Colonic mucosa (tissue), 4 donors: ENCODE results near the gene TARBP2. TPM values are rescaled to one million over a fixed set of nuclear protein-coding genes. Genes with fewer than 3 reads are reported as not detected.

Experiments used
- DNase-seq: peaks from one replicate; pipeline ENCODE4 v3.0.0-alpha.2; 2020
- H3K27ac ChIP-seq: fragments of 200-600 bp; one replicate; pipeline ENCODE4 v1.8.0; 2021
- H3K27me3 ChIP-seq: fragments of 200-600 bp; one replicate; pipeline ENCODE4 v1.8.0; 2021
- H3K36me3 ChIP-seq: fragments of 200-600 bp; one replicate; pipeline ENCODE4 v1.8.0; 2021
- H3K4me1 ChIP-seq: fragments of 200-600 bp; one replicate; pipeline ENCODE4 v1.8.0; 2021; ENCODE audit warnings: mild to moderate bottlenecking
- H3K4me3 ChIP-seq: fragments of 200-600 bp; one replicate; pipeline ENCODE4 v1.8.0; 2021
- H3K9ac ChIP-seq, 2 donors: one replicate each; pipeline ENCODE4 v1.7.0; 2013; ENCODE audit warnings: control low read depth in 2 of 2, low read depth in 2 of 2, low read length in 2 of 2
- H3K9me3 ChIP-seq: fragments of 200-600 bp; one replicate; pipeline ENCODE4 v1.8.0; 2021
- intact Hi-C: fragments of 100-400 bp; cut with DNase I; formaldehyde crosslinking; loops from one replicate; pipeline ENCODE4 v1.14.1; 2022
- total RNA-seq, 2 donors: library from RNA; stranded (reverse); fragmentation: NEBNext Ultra II Directional in 1 of 2; extraction: Animal tissue kit (Norgen Biotek cat#: 25700) in 1 of 2; gene quantifications; one replicate each; pipeline ENCODE4 v1.2.1, GENCODE V29; 2021
- TF ChIP-seq, protein P1 (sequence below): fragments of 200-600 bp; IDR thresholded peaks from one replicate; pipeline ENCODE4 v1.8.0; 2022; ENCODE audit warnings: antibody characterized with exemption, mild to moderate bottlenecking
- donor health status: healthy.
- donor health status: DM: no; HTN: no; CAD: no.
- donor health status: DM: no; HTN: no; CAD: no.

TARBP2 gene
- total RNA-seq, 2 donors from 2014 or later, result 20.7 to 36.9 TPM

DNA sequence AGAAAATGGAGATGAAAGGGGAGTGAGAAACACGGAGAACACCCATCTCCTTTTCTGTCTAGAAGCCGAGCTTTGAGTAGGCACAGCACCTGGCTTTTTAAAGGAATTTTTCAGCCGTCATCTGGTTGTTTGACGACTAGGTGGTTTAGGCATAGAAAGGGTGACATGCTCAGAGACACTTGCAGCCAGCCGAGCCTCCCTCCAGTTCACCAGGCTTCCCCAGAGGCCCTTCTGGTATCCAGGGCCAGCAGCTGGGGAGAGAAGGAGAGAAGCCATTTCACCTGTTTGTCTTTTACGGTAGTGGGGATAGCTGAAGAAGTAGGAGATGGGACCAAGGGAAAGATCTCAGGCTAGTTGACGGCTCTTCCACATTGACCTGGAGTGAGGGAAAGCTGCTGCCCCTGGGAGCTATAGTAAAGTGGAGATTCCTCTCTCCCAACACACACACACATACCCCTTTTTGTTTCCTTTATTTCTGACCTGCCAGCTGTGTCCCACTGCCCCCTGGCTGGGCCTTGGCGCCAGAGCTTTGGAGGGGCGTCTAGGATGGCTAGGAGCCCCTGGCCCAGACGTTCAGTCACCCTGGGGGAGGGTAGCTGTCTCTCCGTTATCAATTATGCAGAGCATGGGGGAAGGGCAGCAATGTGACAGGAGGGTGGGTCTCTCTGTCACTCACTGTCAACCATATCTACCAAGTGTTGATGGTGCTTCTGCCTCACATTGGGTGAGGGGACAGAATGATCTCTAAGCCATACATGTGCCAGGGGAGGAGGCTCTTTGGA is 7.3 kb upstream of the TARBP2 start:
- TF ChIP-seq, protein P1, sequence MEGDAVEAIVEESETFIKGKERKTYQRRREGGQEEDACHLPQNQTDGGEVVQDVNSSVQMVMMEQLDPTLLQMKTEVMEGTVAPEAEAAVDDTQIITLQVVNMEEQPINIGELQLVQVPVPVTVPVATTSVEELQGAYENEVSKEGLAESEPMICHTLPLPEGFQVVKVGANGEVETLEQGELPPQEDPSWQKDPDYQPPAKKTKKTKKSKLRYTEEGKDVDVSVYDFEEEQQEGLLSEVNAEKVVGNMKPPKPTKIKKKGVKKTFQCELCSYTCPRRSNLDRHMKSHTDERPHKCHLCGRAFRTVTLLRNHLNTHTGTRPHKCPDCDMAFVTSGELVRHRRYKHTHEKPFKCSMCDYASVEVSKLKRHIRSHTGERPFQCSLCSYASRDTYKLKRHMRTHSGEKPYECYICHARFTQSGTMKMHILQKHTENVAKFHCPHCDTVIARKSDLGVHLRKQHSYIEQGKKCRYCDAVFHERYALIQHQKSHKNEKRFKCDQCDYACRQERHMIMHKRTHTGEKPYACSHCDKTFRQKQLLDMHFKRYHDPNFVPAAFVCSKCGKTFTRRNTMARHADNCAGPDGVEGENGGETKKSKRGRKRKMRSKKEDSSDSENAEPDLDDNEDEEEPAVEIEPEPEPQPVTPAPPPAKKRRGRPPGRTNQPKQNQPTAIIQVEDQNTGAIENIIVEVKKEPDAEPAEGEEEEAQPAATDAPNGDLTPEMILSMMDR, result no peak
- no peaks in the 10 kb centered on the region for H3K9me3 ChIP-seq
- peaks cover 8% of the 10 kb centered on the region for H3K4me1 ChIP-seq
- no peaks in the 10 kb centered on the region for H3K36me3 ChIP-seq
- DNase-seq, result no peak
- intact Hi-C loops, result no loop called here
- peak overlapping the region; percentile 82 to 83 for H3K9ac ChIP-seq
- H3K4me3 ChIP-seq, result peak overlapping the region; percentile 58
- peak overlapping the region; percentile 79 for H3K27ac ChIP-seq
- no peaks in the 10 kb centered on the region for H3K27me3 ChIP-seq

DNA sequence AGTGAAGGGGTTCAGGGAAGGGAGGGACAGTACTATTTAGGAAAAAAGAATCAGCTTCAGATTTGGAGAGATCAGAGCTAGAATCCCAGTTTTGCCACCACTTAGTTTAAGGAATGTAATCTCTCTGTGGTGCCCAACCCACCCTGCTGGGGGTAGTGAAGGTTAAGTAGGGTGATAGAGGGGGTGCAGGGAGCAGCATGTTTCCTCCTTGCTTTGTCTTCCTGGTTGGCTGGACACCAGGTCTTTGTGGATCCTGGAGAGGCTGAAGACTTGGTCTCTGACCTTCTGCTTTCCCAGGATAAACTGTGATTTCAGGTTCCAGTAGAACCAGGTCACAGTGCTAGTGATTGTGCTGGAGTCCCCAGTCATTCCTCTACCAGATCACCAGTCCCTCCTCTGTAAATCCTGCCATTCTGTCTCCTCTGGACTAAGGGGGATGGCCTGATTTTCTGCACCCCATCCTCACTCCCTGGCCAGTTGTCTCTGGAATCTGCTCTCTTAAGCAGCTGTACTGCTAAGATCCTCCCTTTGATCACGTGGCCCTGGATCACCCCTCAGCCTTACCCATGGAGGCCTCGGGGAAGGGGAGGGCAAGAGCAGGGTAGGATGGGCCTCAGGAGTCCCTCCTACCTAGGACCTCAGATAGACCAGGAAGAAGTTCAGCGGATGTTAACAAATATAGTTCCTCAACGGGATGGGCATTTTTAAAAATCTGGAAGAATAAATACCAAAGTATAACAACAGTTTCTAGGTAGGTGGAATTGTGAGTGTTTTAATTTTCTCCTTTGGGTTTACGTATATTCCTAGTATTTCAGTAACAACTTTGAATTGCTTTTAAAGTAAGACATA is 5.0 kb upstream of the TARBP2 start:
- peaks cover 8% of the 10 kb centered on the region for H3K4me1 ChIP-seq
- TF ChIP-seq, protein P1, result no peak

DNA sequence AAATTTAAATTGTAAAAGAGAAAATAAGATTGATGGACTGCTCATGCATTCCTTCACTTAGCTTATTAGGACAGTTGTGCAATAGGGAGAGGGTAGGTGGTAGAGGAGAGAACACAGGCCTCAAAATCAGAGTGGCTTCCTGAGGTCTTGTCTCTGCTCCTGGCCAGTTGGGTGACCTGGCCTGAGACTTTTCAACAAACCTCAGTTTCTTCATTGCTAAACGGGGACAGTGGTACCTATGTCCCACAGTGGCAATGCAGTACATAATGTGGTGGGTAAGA is 4.4 kb upstream of the TARBP2 start:
- Histone ChIP-seq H3K9ac (no peak overlapping the region), H3K27me3 (no peaks in the 10 kb centered on the region), H3K27ac (no peak overlapping the region), H3K9me3 (no peaks in the 10 kb centered on the region), H3K4me3 (no peak overlapping the region), H3K36me3 (no peaks in the 10 kb centered on the region), H3K4me1 (peaks cover 10% of the 10 kb centered on the region)
- TF ChIP-seq, protein P1, result no peak
- intact Hi-C loops, result no loop called here
- no peak for DNase-seq

More for the DNA sequence above, 5.0 kb upstream of the TARBP2 start:
- intact Hi-C loops, result no loop called here
- no peaks in the 10 kb centered on the region for H3K36me3 ChIP-seq
- H3K9ac ChIP-seq, result peak overlapping the region in 1 of 2 donors; percentile 58
- peak; percentile 75 for DNase-seq
- no peaks in the 10 kb centered on the region for H3K9me3 ChIP-seq
- peak overlapping the region; percentile 27 for H3K27ac ChIP-seq
- no peaks in the 10 kb centered on the region for H3K27me3 ChIP-seq
- no peak overlapping the region for H3K4me3 ChIP-seq

DNA sequence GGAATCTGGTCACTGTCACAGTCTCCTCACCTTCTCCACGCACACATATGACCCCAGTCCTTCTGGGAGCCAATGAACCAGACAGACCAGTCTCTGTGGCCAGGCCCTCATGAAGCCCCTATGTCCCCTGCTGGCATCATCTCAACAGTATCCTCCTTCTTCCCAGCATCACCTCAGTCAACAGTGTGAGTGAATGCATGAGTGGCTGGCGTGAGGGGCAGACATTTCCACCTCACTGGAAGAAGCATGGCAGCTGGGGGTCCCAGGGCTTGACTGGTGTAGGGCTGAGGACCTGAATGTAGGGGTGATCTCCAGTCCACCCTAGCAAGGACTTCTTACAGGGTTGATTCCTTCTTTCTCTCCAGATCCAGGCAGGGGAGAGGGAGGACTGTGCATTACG is 3.6 kb upstream of the TARBP2 start:
- TF ChIP-seq, protein P1, result no peak
- H3K9me3 ChIP-seq, result no peaks in the 10 kb centered on the region
- intact Hi-C loops, result no loop called here
- no peak overlapping the region for H3K27ac ChIP-seq
- no peak overlapping the region for H3K4me3 ChIP-seq
- no peaks in the 10 kb centered on the region for H3K27me3 ChIP-seq
- no peak for DNase-seq
- peaks cover 17% of the 10 kb centered on the region for H3K4me1 ChIP-seq
- no peak overlapping the region for H3K9ac ChIP-seq
- no peaks in the 10 kb centered on the region for H3K36me3 ChIP-seq

DNA sequence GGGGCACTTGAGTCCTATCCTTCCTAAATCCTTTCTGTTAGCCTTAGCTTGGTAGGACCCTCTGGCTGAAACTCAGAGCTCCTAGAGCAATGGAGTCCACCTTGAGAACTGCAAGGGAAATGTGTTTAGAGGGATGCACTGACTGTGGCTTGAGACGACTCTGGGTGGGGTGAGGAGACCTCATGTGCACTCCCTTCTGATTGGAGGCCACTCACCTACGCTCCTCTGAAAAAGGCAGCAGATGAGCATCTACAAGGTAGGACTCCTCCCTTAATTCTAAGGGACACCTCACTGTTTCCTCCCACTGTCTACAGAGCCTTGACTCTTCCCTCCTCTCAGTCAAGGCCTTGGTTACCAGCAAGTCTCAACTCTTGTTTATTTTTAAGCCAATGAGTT is 2.9 kb upstream of the TARBP2 start:
- H3K4me3 ChIP-seq, result no peak overlapping the region
- no peak overlapping the region for H3K27ac ChIP-seq

More for the DNA sequence above, 2.9 kb upstream of the TARBP2 start:
- DNase-seq, result no peak
- no peaks in the 10 kb centered on the region for H3K27me3 ChIP-seq
- TF ChIP-seq, protein P1, result no peak
- peak overlapping the region in 1 of 2 donors; percentile 19 for H3K9ac ChIP-seq
- intact Hi-C loops, result no loop called here
- H3K36me3 ChIP-seq, result no peaks in the 10 kb centered on the region
- no peaks in the 10 kb centered on the region for H3K9me3 ChIP-seq
- H3K4me1 ChIP-seq, result peaks cover 19% of the 10 kb centered on the region
